ENCODE data around the gene BIRC7.

Gene BIRC7, protein sequence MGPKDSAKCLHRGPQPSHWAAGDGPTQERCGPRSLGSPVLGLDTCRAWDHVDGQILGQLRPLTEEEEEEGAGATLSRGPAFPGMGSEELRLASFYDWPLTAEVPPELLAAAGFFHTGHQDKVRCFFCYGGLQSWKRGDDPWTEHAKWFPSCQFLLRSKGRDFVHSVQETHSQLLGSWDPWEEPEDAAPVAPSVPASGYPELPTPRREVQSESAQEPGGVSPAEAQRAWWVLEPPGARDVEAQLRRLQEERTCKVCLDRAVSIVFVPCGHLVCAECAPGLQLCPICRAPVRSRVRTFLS

DNA sequence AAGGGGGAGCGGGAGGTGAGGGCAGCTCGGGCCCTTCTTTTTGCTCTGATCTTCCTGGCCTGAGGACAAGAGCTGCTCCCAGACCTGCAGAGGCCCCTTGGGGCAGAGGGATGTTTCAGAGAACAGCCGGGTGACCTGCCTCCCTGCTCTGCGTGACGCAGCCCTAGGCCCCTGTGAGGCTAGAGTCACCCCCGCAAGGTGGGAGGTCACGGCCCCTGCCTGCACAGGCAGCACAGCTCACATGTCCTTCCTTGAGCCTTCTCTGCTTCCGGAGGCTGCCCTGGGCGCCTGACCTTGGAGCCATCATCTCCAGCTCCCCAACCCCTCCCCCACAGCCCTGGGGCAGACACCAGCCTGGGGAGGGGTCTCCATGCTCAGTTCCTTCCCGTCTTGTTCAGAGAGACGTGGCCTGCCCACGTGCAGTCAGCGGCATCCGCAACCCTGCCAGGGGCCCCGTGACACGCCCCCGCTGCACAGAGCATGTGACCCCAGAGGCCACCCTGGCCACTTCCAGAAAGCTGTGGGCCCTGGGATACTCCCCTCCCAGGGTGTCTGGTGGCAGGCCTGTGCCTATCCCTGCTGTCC is at the start of gene BIRC7:
TSS of gene BIRC7 (plus strand) at position 507 of the 585 bp plus-strand sequence. CDS start 192 bp downstream, outside the sequence.
- DNase-seq: no peak

DNA sequence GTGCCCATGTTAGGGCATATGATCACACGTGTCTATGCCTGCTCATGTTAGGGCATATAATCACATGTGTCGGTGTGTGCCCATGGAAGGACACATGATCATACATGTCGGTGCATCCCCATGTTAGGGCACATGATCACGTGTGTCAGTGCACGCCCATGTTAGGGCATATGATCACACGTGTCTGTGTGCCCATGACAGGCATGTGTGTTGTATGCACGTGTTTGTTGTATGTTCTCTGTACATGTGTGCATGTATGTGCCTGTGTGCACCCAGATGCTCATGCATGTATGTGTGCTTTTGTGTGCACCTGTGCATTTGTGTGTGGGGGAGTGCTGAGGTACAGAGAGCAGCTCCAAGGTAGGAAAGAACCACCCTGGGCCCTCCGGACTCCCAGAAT is 49.6 kb upstream of the BIRC7 start:
- DNase-seq: no peak

DNA sequence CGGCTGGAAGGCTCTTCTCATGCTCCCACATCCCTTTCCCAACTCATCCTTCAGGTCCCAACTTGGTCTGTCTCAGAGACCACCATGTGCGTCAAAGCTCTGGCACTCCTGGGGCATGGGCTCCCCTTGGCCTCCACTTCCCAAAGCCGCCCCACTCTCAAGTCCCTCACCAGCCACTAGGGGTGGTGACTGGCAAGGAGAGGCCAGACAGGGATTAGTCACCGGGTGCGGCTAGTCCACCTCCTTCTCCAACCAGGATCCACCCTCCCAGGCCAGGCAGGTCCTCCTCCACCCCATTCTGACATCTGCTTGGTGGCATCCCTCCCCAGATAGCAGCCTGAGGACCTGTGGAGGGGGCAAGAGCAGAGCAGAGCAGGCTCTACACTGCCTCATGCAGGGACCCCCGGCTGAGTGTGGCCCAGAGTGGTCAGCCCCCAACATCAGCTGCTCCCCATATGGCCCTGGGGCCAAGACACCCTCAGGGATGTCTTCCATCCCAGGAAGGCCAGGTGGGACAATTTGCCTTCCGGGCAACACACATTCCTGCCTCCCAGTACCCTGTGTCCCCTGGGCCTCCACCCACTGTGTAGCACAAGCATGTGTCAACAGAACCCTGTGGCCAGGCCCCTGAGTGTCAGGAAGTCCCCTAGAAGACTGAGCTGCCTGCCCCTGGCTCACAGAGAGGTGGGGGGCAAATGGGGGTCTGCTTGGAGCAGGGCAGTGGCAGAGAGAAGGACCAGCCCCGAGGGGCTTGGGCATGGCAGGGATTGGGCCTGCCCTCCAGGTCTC is 49.0 kb upstream of the BIRC7 start:
- no peak for DNase-seq

DNA sequence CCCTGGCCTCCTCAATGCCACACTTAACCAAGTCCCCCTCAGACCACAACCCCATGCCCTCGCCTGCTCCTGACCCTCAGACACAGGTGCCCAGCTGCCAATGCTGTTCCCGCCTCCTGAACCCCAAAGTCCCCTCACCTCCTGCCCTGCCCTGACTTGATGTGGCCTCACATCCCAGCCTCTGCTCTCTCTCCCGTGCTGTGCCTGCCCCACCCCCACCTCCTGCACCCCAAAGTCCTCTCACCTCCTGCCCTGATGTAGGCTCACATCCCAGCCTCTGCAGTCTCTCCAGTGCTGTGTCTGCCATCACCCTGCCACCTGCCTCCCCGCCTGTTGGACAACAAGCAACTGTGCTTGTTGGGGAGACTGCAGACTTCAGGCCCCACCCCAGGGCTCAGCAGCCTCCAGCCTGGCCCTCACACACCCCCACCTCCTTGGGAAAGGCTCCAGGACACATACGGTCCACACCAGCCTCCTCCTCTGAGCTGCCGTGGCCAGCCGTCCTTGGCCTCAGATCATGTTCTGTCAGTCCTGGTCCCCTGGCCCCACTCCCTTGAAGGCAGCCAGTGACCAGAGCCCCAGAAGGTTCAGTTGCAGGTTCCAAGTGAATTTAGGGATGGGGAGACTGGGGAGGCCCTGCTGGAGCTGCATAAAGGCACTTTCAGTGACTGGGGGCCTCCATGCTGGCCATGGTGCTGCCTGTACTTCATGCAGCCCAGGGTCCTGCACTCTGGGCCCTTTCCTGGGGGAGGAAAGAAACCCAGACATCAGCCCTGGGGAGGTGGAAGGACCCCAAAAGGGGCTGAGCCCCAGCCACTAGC is 48.2 kb upstream of the BIRC7 start:
- no peak for DNase-seq

DNA sequence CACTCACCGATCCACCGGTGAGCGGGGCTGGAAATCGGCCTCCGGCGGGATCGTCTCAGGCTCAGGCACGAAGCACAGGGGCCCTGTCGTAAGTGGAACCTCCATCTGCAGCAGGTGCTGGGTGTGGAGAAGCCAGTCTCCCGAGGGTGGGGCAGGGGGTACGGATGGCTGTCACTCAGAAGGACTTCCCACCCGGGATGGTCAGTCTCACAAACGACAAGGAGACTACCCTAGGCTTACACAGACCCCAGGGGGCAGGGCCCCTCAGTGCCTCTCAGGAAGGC is 47.6 kb upstream of the BIRC7 start:
- DNase-seq: no peak

DNA sequence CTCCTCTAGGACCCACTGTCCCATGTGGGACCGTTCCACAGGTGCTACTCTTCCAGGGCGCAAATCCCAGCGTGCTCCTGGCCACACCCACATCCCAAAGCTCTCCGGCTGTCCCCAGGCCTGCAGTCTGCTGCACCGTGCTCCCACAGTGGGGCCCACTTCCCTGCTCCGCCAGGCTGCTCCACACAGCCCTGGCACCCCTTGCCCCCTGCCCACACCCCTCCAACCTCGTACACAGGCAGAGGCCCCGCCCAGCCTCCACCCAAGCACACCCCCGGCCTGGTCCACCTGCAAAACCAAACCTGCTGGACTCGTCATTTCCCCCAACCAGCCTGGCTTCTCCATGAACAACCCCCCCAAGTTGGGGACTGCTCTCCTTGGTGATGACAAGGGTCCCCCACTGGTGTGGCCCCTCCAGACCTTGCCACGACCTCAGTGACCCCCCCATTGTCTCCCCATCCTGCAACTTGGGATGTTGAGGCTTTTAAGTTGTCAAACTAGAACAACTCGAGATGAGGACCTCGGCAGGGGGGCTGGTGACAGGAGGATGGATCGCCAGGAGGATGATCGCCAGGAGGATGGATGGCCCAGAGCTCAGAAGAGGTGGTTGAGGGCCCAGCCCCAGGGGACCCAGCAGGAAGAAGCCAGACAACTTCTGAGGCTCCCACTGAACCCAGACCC is 46.9 kb upstream of the BIRC7 start:
- no peak for DNase-seq

DNA sequence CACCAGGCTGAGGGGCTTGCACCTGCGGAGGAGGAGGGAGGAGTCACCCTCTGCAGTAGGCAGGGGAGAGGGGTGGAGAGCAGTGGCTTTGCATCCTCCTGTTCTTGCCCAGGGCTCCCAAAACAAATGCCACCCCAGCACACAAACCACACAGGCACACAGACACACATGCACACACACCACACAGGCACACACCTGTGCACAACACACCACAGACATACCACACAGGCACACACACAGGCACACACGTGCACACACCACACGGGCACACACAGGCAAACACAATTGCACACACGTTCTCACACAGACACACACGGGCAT is 46.4 kb upstream of the BIRC7 start:
- DNase-seq: no peak

DNA sequence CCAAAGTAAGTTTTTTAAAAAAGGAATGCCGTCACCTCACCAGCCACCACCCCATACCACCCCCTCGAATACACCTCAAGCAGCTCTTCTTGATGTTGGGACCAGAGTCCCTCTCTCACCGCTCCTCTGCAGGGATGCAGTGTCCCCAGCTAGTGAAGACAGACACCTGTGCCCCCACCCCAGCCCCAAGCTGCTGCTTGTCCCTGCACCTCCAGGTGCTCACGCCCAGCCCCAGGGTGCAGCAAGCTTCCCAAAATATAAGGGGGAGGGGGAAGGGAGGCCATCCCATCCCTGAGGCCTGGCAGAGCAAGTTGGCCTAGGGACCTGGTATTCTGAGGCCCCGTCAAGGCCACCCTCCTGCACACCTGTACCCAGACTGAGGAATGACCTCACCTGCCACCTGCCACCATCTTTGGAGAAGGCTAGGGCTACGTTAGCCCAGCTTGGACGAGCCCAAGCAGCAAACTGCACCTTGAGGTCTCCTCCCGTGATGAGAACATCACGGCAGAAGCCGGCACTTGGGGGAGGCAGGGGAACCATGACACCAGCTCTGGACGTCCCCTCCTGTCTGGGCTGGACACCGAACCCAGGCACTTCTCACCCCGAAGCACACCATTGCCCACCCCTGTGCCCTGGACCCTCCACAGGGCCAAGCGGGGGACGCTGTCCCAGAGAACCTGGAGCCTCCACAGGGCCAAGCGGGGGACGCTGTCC is 45.7 kb upstream of the BIRC7 start:
- no peak for DNase-seq

DNA sequence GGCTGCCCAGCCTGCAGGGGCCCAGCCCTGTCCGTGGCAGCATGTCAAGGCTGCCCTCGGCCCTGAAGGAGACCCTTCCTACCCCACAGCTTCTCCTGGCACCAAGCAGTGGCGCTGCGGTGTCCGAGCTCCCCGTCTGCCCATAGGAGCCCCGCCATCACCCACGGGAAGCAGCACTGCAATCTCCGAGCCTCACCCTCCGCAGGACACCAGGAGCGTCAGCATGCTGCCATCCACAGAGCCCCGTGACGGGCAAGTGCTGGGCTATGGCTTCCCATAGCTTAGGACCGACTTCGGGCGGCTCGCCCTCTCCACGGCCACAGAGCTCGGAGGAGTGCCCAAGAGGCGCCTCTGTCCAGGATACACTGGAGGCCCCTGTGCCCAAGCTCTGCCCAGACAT is 44.9 kb upstream of the BIRC7 start:
- DNase-seq: no peak

DNA sequence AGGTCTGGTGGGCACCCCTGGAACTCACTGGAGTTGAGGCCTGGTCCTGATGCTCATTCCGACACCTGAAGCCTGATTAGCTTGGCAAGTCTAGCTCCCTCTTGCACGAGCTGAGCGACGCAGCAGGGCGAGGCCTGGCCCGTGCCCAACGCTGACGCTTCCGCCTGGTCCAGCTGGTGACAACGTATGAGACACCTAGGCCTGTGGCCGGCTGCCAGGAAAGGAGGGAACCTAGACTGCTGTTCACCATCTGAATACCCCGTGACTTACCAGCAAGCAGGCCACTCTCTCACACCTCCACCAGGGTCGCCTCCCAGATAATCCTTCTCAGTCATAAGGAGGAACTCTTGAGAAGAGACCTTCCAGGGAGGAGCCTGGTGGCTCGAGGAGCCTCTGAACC is 44.3 kb upstream of the BIRC7 start:
- DNase-seq: no peak

DNA sequence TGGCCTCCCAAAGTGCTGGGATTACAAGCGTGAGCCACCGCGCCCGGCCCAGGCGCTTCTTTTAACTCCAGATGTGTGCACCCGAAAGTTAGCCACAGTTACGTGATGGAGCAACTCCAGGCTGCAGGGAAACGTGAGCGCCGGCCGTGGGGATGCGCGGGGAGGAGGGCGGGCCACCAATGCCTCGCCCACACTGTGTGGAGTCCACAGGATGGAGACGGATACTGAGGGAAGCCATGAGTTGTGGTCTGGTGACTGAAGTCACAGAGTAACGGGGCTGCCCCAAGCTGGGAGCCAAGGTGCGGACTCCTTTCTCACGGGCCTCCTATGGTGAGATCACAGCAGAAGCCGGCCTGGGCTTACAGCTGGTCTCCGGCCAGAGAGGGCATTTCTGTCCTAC is 43.0 kb upstream of the BIRC7 start:
- no peak for DNase-seq

DNA sequence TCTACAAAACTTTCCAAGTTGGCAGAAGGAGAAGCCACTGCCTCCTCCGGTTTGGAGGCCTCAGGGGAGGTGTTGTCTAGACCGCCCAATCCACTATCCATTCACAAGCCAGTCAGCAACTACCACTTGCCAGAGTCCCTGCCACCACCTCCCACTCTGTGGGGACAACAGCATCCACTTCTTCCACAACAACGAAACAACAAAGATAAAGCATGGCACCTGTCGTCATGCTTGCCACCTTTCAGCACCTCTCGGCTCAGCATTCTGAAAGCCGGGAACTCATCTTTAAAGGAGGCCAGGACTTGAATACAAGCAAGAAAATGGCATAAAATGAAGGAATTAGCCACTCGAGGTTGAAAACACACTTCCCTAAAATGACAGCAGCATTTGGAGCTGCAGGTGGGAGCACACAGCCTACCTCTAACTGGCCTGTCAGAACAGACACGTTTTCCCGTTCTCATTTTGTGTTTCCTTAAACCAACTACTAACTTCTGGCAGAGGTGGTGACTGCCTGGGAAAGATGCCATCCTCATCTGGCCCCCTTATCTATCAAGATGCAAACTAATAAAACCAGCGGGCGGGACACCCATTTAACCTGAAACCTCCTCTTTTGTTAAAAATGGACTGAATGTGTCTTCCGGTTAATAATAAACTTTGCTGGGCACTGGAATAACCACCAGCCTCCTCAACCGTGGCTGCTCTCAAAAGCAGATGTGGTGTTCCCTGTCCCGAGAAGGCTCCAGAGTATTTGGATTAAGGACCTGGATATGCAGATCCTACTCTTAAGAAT is 41.5 kb upstream of the BIRC7 start:
- DNase-seq: no peak

DNA sequence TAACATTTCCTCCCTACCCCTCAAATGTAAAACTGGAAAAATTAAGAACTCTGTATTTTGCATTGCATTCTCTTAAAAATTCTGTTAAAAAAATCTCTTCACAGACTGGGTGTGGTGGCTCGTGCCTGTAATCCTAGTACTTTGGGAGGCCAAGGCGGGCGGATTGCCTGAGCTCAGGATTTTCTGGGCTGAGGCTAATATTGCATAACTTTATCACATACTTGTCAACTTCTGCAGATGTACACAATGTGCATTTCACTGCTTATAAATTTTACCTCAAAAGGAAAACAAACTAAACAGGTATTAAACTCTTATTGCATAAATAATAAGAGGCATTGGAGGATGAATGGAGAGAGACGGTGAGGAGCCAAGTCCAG is 40.9 kb upstream of the BIRC7 start:
- no peak for DNase-seq

DNA sequence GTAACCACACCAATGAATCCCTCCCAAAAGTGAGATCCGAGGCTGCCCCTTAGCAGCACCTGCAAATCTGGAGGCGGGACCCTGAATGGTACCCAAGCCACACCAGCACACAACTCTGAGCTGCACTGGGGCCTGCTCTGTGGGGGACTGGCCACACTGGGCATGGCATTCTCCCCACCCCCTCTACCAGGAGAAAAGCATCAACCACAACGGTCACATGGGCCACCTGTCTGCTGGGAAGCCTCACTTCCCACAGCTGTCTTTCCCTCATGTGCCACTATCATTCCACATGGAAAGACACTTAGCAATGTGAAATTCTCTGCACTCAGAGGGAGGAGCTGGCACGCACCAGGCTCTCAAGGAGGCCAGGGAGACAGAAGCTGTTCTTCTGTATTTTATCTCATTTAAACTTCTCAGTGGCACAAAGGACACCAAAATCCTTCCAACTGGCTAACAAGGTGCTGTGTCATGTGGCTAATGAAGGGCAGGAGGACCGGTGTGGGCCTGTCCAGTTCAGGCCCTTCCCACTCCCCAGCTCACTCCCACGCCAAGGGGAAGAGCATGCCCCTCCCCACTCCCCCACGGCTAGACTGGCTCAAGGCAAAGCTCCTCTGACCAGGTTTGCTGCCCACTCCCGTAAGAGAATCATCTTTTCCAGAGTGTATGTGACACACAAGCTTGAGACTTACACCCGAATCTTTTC is 38.8 kb upstream of the BIRC7 start:
- no peak for DNase-seq

DNA sequence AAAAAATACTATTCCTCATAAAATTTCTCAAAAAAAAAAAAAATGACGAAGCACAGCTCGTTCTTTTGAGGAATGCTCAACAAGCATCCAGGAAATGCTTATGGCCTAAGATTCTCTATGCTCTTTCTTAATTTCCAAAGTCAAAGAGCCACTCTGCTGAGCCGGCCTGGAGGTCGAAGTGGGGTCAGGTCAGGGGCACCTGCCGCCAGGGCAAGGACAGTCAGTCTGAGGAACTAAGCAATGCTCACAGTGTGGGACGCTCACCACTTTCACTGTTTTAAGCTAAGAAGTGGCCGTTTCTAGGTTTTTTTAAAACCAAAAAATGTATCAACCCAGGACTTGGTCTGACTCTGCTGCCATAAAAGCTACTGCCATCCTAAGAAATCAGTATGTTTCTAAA is 37.1 kb upstream of the BIRC7 start:
- no peak for DNase-seq

DNA sequence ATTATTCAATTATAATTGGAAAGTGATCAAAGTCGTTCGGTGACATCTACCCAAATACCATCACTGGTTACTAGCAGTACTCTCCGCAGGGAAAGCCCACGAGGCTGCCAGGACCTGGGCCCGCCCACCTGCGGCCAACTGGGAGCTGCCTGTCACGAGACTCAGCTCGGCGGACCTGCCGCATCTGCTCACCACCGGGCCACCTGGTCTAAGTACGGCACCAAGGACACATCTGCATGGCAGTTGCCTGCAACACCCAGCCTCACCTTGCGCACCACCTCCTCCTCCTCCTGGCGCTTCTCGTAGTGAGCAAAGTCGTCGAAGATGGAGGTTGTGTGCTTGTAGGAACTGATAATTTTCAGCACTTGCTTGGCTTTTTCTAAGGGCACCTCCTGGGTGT is 33.7 kb upstream of the BIRC7 start:
- DNase-seq: no peak

DNA sequence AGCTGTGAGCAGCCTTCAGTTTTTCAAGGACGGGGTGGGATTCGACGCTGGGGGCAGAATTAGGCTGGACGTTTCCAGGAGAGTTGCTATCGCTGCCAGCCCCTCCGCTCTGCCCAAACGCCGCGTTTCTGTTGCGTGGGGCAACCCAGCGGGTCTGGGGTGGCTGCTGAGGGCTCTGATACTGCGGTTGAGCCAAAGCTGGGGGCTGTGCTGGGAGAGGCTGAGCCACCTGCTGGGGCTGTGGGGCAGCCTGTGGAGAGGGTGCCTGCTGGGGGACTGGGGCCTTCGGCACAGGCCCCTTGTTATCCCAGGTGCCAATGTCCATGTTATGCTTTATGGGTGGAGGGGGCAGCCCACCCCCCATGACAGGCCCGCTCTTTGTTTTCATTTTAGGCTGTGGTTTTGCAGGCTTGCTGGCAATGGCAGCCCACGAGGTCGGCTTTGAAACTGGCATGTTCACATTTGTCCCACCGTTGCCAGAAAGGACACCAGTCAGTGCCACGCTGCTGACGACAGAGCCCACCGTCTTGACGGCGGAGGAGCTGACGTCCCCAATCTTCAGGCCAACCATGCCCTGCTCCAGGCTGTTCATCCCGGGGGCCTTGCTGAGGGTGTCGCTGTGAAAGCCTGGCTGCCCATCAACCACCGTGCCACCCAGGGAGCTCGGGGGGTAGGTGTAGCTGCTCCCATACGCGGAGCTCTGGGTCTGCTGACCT is 32.7 kb upstream of the BIRC7 start:
- no peak for DNase-seq

DNA sequence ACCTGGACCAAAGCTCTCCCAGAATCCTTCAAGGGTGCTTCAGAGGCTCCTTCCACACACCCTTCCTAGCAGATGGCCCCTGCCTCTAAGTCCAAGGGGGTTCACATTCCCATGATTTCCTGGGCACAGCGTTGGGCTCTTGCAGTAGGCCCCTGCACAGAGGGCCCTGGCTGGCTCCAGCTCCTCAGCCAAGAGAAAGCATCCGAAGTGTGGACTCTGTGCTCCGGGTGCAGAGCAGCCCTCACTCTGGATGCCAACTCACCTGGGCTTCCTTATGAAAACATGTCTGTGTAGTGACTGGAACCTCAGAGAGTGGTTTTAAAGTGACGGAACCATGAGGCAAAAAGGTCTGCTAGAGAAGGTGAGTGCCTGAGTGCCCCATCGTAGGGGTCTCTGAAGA is 31.3 kb upstream of the BIRC7 start:
- DNase-seq: no peak

DNA sequence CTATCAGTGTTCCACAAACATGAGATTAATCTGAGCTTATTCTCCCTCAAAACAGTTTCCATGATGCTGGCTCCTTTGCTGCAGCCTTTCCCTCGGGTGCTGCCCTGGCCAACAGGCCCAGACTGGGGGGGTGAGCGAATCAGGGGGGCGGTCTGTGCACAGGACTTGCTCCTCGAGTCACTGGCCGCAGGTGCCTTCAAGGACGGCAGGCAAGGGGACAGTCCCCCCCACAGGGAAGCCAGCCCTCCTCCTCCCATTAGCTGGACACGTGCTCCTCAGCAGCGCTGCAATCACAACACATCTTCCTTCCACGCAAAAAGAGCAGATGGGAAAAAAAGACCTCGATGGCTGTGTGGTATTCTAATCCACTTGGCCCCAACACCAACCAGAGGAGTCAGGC is 29.8 kb upstream of the BIRC7 start:
- DNase-seq: no peak

DNA sequence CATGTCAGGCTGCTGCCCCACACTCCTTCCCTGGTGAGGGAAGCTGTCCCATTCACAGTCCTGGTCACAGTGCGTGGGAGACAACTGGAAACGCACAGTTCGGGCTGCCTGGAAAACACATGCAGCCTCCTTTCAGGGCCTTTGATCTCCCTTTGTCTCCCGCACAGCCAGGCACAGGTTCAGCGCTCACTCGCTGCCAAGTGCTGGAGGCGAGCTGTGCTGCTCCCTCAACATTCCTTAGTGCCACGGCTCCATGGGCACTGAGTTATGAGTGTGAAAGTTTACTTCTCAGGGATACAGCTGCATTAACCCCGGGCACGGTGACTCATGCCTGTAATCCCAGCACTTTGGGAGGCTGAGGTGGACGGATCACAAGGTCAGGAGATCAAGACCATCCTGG is 28.8 kb upstream of the BIRC7 start:
- no peak for DNase-seq

All from activated CD4-positive, alpha-beta T cell treated with anti-CD3 and anti-CD28 coated beads, Interleukin-2, amount 50 U/mL, for 16 hours (primary cell).